GM18505 (cell line): ENCODE data around the gene HERC3.
A peak's percentile ranks its signal among the peaks of the same experiment; 100 is the strongest.

Experiments
- ATAC-seq: cut with Tn5 transposase; IDR thresholded peaks from one replicate; pipeline ENCODE4 v1.9.1; 2021; ENCODE audit not compliant: unreplicated experiment
- POLR2A ChIP-seq: IDR thresholded peaks from 4 replicates; pipeline ENCODE4 v1.6.1; 2011; ENCODE audit warnings: borderline replicate concordance; ENCODE audit not compliant: insufficient read depth, insufficient read length; ENCODE audit errors: extremely low read depth

Gene HERC3

GRCh38 chr4:88591787-88592599 lies at the start of gene HERC3:
TSS of gene HERC3 (plus strand) at chr4:88592480. CDS start at chr4:88605824, 13,344 bp downstream.
- ATAC-seq = peak; percentile 96
- peak; percentile 27 for TF ChIP-seq POLR2A

- ATAC-seq = no peak
- no peak for TF ChIP-seq POLR2A
These were observed 42.5 kb upstream of the HERC3 start for GRCh38 chr4:88549815-88550214.

- TF ChIP-seq POLR2A = no peak
These were observed 24.7 kb upstream of the HERC3 start for GRCh38 chr4:88567591-88567990.

GRCh38 chr4:88570001-88570400 lies 22.3 kb upstream of the HERC3 start:
- no peak for ATAC-seq

More at GRCh38 chr4:88567591-88567990, 24.7 kb upstream of the HERC3 start:
- ATAC-seq = no peak

GRCh38 chr4:88573276-88573980 lies 18.9 kb upstream of the HERC3 start:
- TF ChIP-seq POLR2A = no peak
- no peak for ATAC-seq

More at GRCh38 chr4:88570001-88570400, 22.3 kb upstream of the HERC3 start:
- TF ChIP-seq POLR2A = no peak

GRCh38 chr4:88573995-88574394 lies 18.3 kb upstream of the HERC3 start:
- TF ChIP-seq POLR2A = no peak
- no peak for ATAC-seq

- ATAC-seq = no peak
- TF ChIP-seq POLR2A = no peak
These were observed 17.1 kb upstream of the HERC3 start for GRCh38 chr4:88575186-88575585.

- no peak for ATAC-seq
- no peak for TF ChIP-seq POLR2A
These were observed 9.8 kb upstream of the HERC3 start for GRCh38 chr4:88582493-88582892.

GRCh38 chr4:88583631-88584470 lies 8.4 kb upstream of the HERC3 start:
- no peak for TF ChIP-seq POLR2A
- no peak for ATAC-seq

GRCh38 chr4:88584471-88584900 lies 7.8 kb upstream of the HERC3 start:
- ATAC-seq = no peak
- TF ChIP-seq POLR2A = no peak

- no peak for TF ChIP-seq POLR2A
These were observed 6.4 kb upstream of the HERC3 start for GRCh38 chr4:88585917-88586316.

GRCh38 chr4:88587306-88587705 lies 5.0 kb upstream of the HERC3 start:
- no peak for ATAC-seq
- TF ChIP-seq POLR2A = no peak

More at GRCh38 chr4:88585917-88586316, 6.4 kb upstream of the HERC3 start:
- no peak for ATAC-seq

GRCh38 chr4:88592600-88593448 lies 544 bp downstream of the HERC3 start:
- peak; percentile 80 for ATAC-seq

More at GRCh38 chr4:88592600-88593448, 544 bp downstream of the HERC3 start:
- TF ChIP-seq POLR2A = peak; percentile 48
